Stimulated activated CD8-positive, alpha-beta memory T cell treated with anti-CD3 and anti-CD28 coated beads, Interleukin-15, amount 100 ng/mL, for 4 hours (primary cell): Measurements from ENCODE around the gene FAF1.

Experiments used
- DNase-seq, 2 donors: peaks; one replicate each; pipeline ENCODE4 v3.0.0-alpha.2; 2020; ENCODE audit warnings: low read depth in 2 of 2

FAF1 gene

GRCh38 chr1:50416553-50417453, 543.3 kb downstream of the FAF1 start:
- no peak for DNase-seq

GRCh38 chr1:50416150-50416527, 543.9 kb downstream of the FAF1 start:
- no peak for DNase-seq

- no peak for DNase-seq
Measured at GRCh38 chr1:50415235-50416149, 544.6 kb downstream of the FAF1 start.

GRCh38 chr1:50414853-50415234, 545.2 kb downstream of the FAF1 start:
- DNase-seq: no peak

- no peak for DNase-seq
Measured at GRCh38 chr1:50412813-50413476, 547.1 kb downstream of the FAF1 start.

- no peak for DNase-seq
Measured at GRCh38 chr1:50405814-50406213, 554.3 kb downstream of the FAF1 start.

- no peak for DNase-seq
Measured at GRCh38 chr1:50393522-50394120, 566.4 kb downstream of the FAF1 start.
